ENCODE measurements around the gene GLIS1. TPM values are rescaled to one million over a fixed set of nuclear protein-coding genes. Genes with fewer than 3 reads are reported as not detected.

Gene GLIS1
- total and polyA plus RNA-seq, 8 donors: 0.06 to 0.26 (median 0.13) TPM; not detected in 4

DNA sequence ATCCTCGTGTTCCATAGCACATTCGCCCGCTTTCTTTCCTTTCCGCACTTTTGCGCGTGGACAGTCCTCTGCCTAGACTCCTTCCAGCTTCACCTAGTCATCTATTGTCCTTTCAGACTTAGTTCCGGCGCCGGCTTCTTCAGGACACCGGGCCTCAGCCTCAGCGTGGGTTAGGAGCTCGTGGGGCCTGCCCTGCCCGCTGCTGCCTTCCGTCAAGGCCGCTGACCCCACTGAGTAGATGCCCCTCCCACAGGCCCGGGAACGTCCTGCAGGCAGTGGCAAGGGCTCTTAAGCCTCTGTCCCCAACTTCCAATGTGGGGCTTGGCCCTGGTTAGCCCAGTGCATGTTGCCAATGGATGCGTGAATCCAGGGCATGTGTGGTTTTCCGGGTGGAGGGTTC lies 268.4 kb downstream of the GLIS1 start:
- H3K27me3 ChIP-seq: no peaks in the 10 kb centered on the region
- no peak for TF ChIP-seq CTCF (IDR thresholded peaks at IDR 0.05)
- H3K9me3 ChIP-seq: no peaks in the 10 kb centered on the region
- intact Hi-C loops (cut with DNase I): no loop called here
- ATAC-seq: no peak
- WGBS, 2 donors: 64 to 69% methylated on average over 19 of the region's 19 CpGs
- no peaks in the 10 kb centered on the region for H3K36me3 ChIP-seq
- no peak for FAIRE-seq
- H3K27ac ChIP-seq: no peak overlapping the region
- H3K4me1 ChIP-seq: no peaks in the 10 kb centered on the region
- DNase-seq: no peak
- H3K4me3 ChIP-seq: no peak overlapping the region

DNA sequence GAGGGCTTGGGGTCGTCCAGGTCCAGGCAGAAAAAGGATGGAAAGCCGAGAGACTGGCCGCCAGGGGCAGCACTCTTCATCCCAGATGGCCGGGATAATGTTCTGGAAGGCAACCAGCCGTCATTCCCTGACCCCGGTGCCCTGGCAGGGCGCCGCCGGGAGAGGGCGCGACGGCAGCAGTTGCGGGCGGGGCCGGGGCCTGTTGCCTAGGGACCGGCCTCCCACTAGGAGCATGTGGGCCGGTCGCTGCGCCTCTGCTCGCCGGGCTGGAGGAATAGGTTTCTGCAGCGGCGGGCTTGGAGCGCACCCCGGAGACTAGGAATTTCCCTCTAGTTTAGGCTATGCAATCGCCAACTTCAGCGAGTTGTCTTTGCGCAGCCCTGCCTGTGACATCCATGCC lies 268.8 kb downstream of the GLIS1 start:
- FAIRE-seq (no peak), ATAC-seq (peak; percentile 77 to 97 (median 90))

GRCh38 chr1:53469373-53469772 lies 269.6 kb downstream of the GLIS1 start:
- no peak overlapping the region for H3K4me3 ChIP-seq
- ATAC-seq (no peak), DNase-seq (no peak), FAIRE-seq (no peak)
- H3K27me3 ChIP-seq: no peaks in the 10 kb centered on the region
- H3K27ac ChIP-seq: no peak overlapping the region
- no peaks in the 10 kb centered on the region for H3K36me3 ChIP-seq
- no peaks in the 10 kb centered on the region for H3K9me3 ChIP-seq
- no peak for TF ChIP-seq CTCF (IDR thresholded peaks at IDR 0.05)
- H3K4me1 ChIP-seq: no peaks in the 10 kb centered on the region
- intact Hi-C loops (cut with DNase I): no loop called here
- WGBS, 2 donors: 78 to 95% methylated on average over 5 of the region's 5 CpGs

More for the DNA sequence above, 268.8 kb downstream of the GLIS1 start:
- Histone ChIP-seq H3K27ac (no peak overlapping the region), H3K9me3 (no peaks in the 10 kb centered on the region), H3K36me3 (no peaks in the 10 kb centered on the region), H3K4me3 (no peak overlapping the region), H3K27me3 (no peaks in the 10 kb centered on the region), H3K4me1 (no peaks in the 10 kb centered on the region)
- DNase-seq: peak in 5 of 6 donors; percentile 31 to 80 (median 61)
- 12 to 13% methylated on average over 18 to 28 of the region's 28 CpGs for WGBS, 2 donors
- TF ChIP-seq CTCF (IDR thresholded peaks at IDR 0.05): peak in 3 of 4 donors; percentile 53 to 66 (median 55)
- intact Hi-C loops (cut with DNase I): no loop called here

GRCh38 chr1:53468374-53468773 lies 270.6 kb downstream of the GLIS1 start:
- DNase-seq: no peak
- no peak for ATAC-seq
- TF ChIP-seq CTCF (IDR thresholded peaks at IDR 0.05): no peak
- H3K27me3 ChIP-seq: no peaks in the 10 kb centered on the region
- no peak overlapping the region for H3K4me3 ChIP-seq
- no peaks in the 10 kb centered on the region for H3K36me3 ChIP-seq
- 80 to 95% methylated on average over 2 of the region's 2 CpGs for WGBS, 2 donors
- no peak overlapping the region for H3K27ac ChIP-seq
- FAIRE-seq: no peak
- H3K4me1 ChIP-seq: no peaks in the 10 kb centered on the region
- intact Hi-C loops (cut with DNase I): no loop called here
- H3K9me3 ChIP-seq: no peaks in the 10 kb centered on the region

- Histone ChIP-seq H3K36me3 (no peaks in the 10 kb centered on the region), H3K27me3 (no peaks in the 10 kb centered on the region), H3K4me1 (no peaks in the 10 kb centered on the region), H3K4me3 (no peak overlapping the region), H3K27ac (no peak overlapping the region), H3K9me3 (no peaks in the 10 kb centered on the region)
- TF ChIP-seq CTCF (IDR thresholded peaks at IDR 0.05): no peak
- no peak for FAIRE-seq
- intact Hi-C loops (cut with DNase I): no loop called here
- DNase-seq: no peak
- ATAC-seq: no peak
Measured at GRCh38 chr1:53467391-53467790, 271.6 kb downstream of the GLIS1 start.
